Choroid plexus epithelial cell (primary cell): Measurements from ENCODE around the gene DPCD.
"Not testable (repeated sequence)": the region's sequence is repeated elsewhere in the genome, so short reads cannot be mapped to it uniquely, and the experiment has no call there.

Experiments
- DNase-seq: peaks from one replicate; pipeline ENCODE4 v3.0.0-alpha.2; 2010; ENCODE audit warnings: low read depth
- H3K4me3 ChIP-seq: 2 replicates; pipeline ENCODE4 v1.5.1; 2011; ENCODE audit warnings: low read depth, mild to moderate bottlenecking, control low read depth, low read length, moderate library complexity
- CTCF ChIP-seq: conservative IDR thresholded peaks from 2 replicates; pipeline ENCODE4 v1.5.1; 2011; ENCODE audit warnings: low read depth, mild to moderate bottlenecking, control low read depth, inconsistent platforms, low read length, moderate library complexity

Gene DPCD

GRCh38 chr10:101588879-101589278, 758 bp downstream of the DPCD start:
- no peak for TF ChIP-seq CTCF
- DNase-seq: peak; percentile 77
- H3K4me3 ChIP-seq: peak overlapping the region; percentile 97

GRCh38 chr10:101593331-101593730, 5.2 kb downstream of the DPCD start:
- DNase-seq: not testable (repeated sequence)

GRCh38 chr10:101595591-101596433, 7.7 kb downstream of the DPCD start:
- H3K4me3 ChIP-seq: no peak overlapping the region
- no peak for DNase-seq
- TF ChIP-seq CTCF: no peak

More at GRCh38 chr10:101593331-101593730, 5.2 kb downstream of the DPCD start:
- not testable (repeated sequence) for H3K4me3 ChIP-seq

- H3K4me3 ChIP-seq: no peak overlapping the region
- DNase-seq: no peak
- TF ChIP-seq CTCF: no peak
These were observed 9.2 kb downstream of the DPCD start for GRCh38 chr10:101597091-101597900.

- no peak for DNase-seq
- TF ChIP-seq CTCF: no peak
- H3K4me3 ChIP-seq: no peak overlapping the region
These were observed 13.4 kb downstream of the DPCD start for GRCh38 chr10:101601541-101601940.

- DNase-seq: peak; percentile 82
- peak; percentile 98 for TF ChIP-seq CTCF
- no peak overlapping the region for H3K4me3 ChIP-seq
These were observed 14.8 kb downstream of the DPCD start for GRCh38 chr10:101602761-101603398.

- TF ChIP-seq CTCF: no peak
- DNase-seq: no peak
- no peak overlapping the region for H3K4me3 ChIP-seq
These were observed 19.0 kb downstream of the DPCD start for GRCh38 chr10:101607124-101607523.
